ENCODE measurements around the gene NKIRAS1. TPM values are rescaled to one million over a fixed set of nuclear protein-coding genes. Genes with fewer than 3 reads are reported as not detected.

The NKIRAS1 gene
- total RNA-seq, 1 experiment from 2014 or later: 7.3 TPM

GRCh38 chr3:23923786-23924185, 7.0 kb upstream of the NKIRAS1 start (continued):
- TF ChIP-seq ATF3 (CRISPR knock-in tag; conservative IDR thresholded peaks at IDR 0.05): no peak
- no peak for TF ChIP-seq ATF6 (CRISPR knock-in tag; IDR thresholded peaks at IDR 0.05)
- no peak for TF ChIP-seq CREB1 (CRISPR knock-in tag; IDR thresholded peaks at IDR 0.05)
- TF ChIP-seq NR1H2 (CRISPR knock-in tag; IDR thresholded peaks at IDR 0.05): no peak
- no peak for TF ChIP-seq FOXK1 (CRISPR knock-in tag; IDR thresholded peaks at IDR 0.05)

- ATAC-seq (no peak), DNase-seq (ENCODE audit: low spot score) (no peak)
- H3K27me3 Mint-ChIP-seq (ENCODE audit: low read depth): no peaks in the 10 kb centered on the region; the same call in 1 of the 2 replicates
- H3K4me3 Mint-ChIP-seq: no peak overlapping the region
- H3K4me1 Mint-ChIP-seq: peaks cover 41% of the 10 kb centered on the region
- peak overlapping the region; percentile 51 for H3K27ac Mint-ChIP-seq
- H3K9me3 Mint-ChIP-seq: no peaks in the 10 kb centered on the region
- CTCF ChIA-PET: no interaction called here
- peaks cover 37% of the 10 kb centered on the region for H3K36me3 Mint-ChIP-seq
- POLR2A ChIA-PET: interaction anchor here (0.7 kb wide), 2 partner anchors 28 to 234 kb away, joined by 4 to 6 read pairs; no protein-coding TSS in a partner anchor
- TF ChIP-seq PRRX2 (CRISPR knock-in tag; IDR thresholded peaks at IDR 0.05): peak; percentile 95
- 0 out of 2 replicates have a peak, but pooled peaks have one; percentile 8 for TF ChIP-seq ZSCAN18 (CRISPR knock-in tag; IDR thresholded peaks at IDR 0.05)
- TF ChIP-seq MYBL2 (CRISPR knock-in tag; IDR thresholded peaks at IDR 0.05): no peak
- no peak for TF ChIP-seq FOXP4 (CRISPR knock-in tag; IDR thresholded peaks at IDR 0.05)
- TF ChIP-seq RELA (CRISPR knock-in tag; IDR thresholded peaks at IDR 0.05; ENCODE audit: borderline replicate concordance): no peak
- peak; percentile 97 for TF ChIP-seq EMX1 (CRISPR knock-in tag; IDR thresholded peaks at IDR 0.05)
- TF ChIP-seq SP1 (CRISPR knock-in tag; conservative IDR thresholded peaks at IDR 0.05): 0 out of 2 replicates have a peak, but pooled peaks have one; percentile 16
- no peak for TF ChIP-seq KAT7 (CRISPR knock-in tag; IDR thresholded peaks at IDR 0.05; ENCODE audit: borderline replicate concordance)
- no peak for TF ChIP-seq TEAD1 (CRISPR knock-in tag; IDR thresholded peaks at IDR 0.05)
- peak; percentile 97 for TF ChIP-seq ERG (CRISPR knock-in tag; IDR thresholded peaks at IDR 0.05)
- TF ChIP-seq JAZF1 (CRISPR knock-in tag; IDR thresholded peaks at IDR 0.05): no peak
- peak; percentile 81 for TF ChIP-seq ZNF121 (CRISPR knock-in tag; IDR thresholded peaks at IDR 0.05)
- TF ChIP-seq CTCF (IDR thresholded peaks at IDR 0.05): no peak
- TF ChIP-seq ZMAT4 (CRISPR knock-in tag; IDR thresholded peaks at IDR 0.05): 0 out of 2 replicates have a peak, but pooled peaks have one; percentile 30
- TF ChIP-seq ZNF512 (CRISPR knock-in tag; IDR thresholded peaks at IDR 0.05; ENCODE audit: borderline replicate concordance): no peak
- TF ChIP-seq ETV6 (CRISPR knock-in tag; IDR thresholded peaks at IDR 0.05): no peak
Observed at GRCh38 chr3:23921052-23921511, 4.3 kb upstream of the NKIRAS1 start.

All from WTC11 (cell line).